ENCODE results near the gene ARSB.
"Not testable (repeated sequence)": the region's sequence is repeated elsewhere in the genome, so short reads cannot be mapped to it uniquely, and the experiment has no call there.

ARSB gene

GRCh38 chr5:78771260-78772205 is 213.6 kb downstream of the ARSB start:
- no peak for DNase-seq

DNA sequence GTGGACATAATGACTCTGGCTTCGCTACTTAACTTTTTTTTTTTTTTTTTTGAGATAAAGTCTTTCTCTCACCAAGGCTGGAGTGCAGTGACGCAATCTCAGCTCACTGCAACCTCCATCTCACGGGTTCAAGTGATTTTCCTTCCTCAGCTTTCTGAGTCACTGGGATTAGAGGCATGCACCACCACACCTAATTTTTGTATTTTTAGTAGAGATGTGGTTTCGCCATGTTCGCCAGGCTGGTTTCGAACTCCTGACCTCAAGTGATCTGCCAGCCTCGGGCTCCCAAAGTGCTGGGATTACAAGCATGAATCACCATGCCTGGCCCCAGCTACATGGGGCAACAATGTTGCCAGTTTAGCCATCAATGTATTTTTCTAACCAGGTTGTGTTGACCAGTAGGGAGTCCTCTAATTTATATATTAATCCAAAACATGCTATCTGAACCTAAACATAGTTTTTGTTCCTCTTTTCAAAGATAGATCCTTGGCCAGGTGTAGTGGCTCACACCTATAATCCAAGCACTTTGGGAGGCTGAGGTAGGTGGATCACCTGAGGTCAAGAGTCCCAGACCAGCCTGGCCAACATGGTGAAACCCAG is 216.2 kb downstream of the ARSB start:
- DNase-seq: no peak

GRCh38 chr5:78766412-78766762 is 218.7 kb downstream of the ARSB start:
- no peak for DNase-seq

- no peak for DNase-seq
Measured at GRCh38 chr5:78765756-78766411, 219.2 kb downstream of the ARSB start.

DNA sequence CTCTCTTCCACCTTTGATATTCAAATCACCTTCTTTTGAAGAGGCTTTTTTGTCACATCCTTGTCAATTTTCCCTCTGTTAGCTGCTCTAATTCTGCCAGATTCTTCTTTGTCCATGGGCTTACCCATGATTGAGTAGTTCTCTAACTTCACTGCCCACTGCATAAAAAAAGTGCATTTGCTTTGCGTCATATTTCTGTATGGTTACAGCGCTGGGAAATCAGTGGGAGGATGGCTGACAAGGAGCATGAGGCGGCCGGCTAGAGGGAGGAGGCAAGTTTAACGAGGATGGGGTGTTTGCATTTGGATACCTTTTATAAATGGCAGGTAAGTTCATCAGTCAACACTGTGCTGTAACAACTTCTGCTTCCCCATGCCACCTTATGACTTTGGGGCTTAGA is 220.0 kb downstream of the ARSB start:
- no peak for DNase-seq

GRCh38 chr5:78763659-78764189 is 221.4 kb downstream of the ARSB start:
- no peak for DNase-seq

GRCh38 chr5:78762743-78763142 is 222.4 kb downstream of the ARSB start:
- not testable (repeated sequence) for DNase-seq

- DNase-seq: no peak
Measured at GRCh38 chr5:78761840-78762239, 223.3 kb downstream of the ARSB start.

- no peak for DNase-seq
Measured at GRCh38 chr5:78760770-78761169, 224.3 kb downstream of the ARSB start.

DNA sequence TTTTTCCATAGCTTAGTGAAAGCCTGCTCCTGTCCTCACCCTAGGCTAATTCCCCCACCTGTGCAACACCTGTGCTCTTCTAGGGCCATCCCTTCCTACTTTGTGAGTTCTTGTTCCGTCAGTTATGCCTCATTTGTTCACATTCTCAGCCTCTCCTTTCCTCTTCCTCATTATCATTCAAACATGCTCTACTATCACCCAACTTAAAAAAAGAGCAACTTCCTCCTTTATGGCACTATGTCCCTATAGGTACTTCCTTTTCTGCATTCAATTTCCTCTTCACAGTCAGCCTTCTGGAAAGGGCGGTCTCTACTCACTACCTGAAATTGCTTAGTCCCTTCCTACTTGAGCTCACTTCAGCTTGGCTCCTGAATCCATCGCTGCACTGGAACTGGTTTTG is 224.7 kb downstream of the ARSB start:
- DNase-seq: no peak

- no peak for DNase-seq
Measured at GRCh38 chr5:78758169-78758839, 226.8 kb downstream of the ARSB start.

DNA sequence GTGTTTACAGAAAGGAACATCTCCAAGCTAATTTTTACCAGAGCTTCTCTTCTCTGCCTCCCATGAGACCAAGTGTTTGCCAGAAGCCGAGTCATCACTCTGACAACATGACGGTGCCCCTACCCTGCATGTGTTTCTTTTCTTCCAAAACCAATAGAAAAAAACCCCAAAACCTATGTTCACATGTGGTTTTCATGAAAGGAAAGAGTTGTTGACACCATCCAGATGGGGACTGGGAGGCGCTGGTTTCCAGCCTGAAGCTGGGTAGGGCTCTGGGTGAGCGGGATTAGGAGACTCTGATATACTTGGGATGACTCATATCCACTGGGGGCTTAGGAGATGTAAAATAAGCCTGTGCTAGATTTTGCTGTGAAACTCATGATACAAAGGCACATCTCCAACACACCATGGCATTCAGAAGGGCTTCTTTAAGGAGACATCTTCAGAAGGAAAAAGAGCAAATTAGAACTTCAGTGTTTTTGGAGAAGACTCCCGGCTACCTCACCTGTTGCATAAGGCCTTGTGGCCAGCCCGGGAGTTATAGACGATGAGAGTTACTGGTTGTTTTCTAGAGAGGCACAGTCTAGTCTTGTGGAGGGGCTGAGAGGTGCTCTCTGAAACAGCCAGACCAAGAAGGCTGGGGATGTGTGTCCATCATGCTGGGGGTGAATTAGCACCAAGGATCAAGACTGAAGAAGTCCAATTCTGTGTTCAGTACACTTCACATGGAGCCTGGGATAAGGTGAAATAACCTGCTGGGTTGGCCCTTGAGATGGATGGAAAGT is 227.6 kb downstream of the ARSB start:
- DNase-seq: peak; percentile 36

DNA sequence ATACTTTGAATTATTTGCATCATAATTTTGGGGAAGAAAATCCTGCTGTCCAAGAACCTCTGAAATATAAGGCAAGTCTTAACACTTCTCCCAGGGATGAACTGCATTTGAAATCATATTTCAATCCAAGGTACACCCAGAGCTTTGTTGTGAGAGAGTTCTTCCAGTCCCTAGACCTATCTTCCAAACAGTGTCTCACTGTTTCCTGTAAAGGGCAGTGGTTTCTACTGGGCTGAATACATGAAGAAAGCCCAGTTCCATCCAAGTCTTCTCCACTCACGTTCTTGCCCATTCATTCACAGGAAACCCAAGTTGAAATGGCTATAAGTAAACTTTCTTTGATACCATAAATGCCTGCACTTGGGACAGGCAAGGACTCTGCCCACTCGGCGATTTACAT is 228.3 kb downstream of the ARSB start:
- DNase-seq: no peak

GRCh38 chr5:78755822-78756429 is 229.2 kb downstream of the ARSB start:
- DNase-seq: no peak

DNA sequence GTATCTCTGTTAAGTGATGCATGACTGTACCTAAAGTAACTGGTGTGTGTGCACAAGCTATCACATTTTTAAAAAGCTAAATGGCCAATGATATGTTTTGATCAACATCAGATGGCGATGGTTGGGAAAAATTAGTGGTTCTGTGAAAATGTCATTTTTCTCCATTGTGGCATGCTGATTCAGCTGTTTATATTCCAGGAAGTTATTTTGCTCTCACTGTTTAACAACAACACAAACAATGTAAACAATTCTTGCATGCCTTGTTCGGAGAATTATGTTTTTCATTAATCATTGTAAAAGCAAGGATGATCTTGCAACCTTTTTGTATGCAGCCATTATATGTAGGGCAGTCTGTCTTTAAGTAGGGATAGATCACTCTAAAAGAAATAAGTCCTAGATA is 230.5 kb downstream of the ARSB start:
- no peak for DNase-seq

- no peak for DNase-seq
Measured at GRCh38 chr5:78753093-78753531, 232.0 kb downstream of the ARSB start.

DNA sequence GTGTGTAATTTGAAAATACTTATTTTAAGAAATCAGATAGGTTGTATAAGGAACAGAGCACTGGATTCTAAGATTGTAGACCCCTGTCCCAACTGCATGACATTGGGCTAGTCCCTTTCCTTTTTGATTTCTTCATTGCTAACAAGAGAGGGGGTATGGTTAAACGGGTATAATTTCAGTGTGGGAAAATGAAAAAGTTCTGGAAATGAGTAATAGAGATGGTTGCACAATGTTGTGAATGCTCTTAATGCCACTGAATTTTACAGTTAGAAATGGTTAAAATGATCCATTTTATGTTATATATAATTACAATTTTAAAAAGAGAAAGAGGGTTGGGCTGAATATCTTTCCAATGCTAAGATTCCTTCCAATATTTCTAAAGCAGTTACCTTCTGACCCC is 233.2 kb downstream of the ARSB start:
- DNase-seq: no peak

DNA sequence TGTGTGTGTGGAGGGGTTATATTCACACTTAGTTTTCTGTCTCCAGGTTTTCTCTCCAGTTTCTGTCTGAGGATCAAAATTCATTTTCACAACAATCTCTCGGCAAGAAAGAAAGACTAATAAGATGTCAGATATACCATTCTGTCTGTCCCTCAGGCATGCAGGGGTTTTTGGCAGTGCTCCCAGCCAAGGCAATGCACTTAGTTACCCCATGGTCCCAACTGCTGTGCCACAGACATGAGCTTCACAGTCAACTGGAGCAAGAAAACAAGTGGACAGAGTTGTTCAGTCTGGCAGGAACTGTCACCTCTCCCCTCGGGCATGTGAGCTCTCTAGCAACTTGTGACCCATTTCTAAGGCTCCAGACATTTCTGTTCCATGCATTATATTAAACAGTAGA is 234.8 kb downstream of the ARSB start:
- DNase-seq: no peak

- no peak for DNase-seq
Measured at GRCh38 chr5:78747705-78748359, 237.3 kb downstream of the ARSB start.

DNA sequence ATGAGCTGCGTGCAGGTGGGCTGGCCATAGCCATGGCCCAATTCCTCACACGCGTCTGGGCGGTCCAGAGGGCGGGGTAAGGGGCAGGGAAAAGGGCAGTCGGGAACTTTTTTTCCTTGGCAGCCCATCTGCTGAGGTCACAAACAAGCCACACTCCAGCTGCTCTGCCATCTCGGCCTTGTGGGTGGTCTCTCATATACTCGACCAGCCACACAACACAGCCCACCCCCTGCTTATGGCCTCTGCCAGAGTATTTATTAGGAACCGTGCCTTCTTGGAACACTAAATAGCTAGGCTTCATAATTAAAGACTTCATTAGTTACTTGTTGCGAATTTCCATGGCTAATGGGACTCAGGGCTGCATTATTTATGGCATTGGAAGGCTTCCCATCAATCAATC is 238.1 kb downstream of the ARSB start:
- no peak for DNase-seq
